Neural cell (in vitro differentiated cells): ENCODE data around the gene PCNX1. TPM values are rescaled to one million over a fixed set of nuclear protein-coding genes. Genes with fewer than 3 reads are reported as not detected.

Source experiments
- H2AFZ ChIP-seq: fragments of 200-600, 300-800 bp; sonication (generic), shearing (Covaris generic); 2 replicates; pipeline ENCODE4 v1.6.0; 2014; ENCODE audit warnings: low read depth, mild to moderate bottlenecking, antibody characterized with exemption, low read length, moderate library complexity
- H3F3A ChIP-seq: fragments of 200-600 bp; shearing (Covaris generic); 2 replicates; pipeline ENCODE4 v1.6.1; 2016; ENCODE audit warnings: mild to moderate bottlenecking, moderate library complexity, mixed read lengths, antibody characterized with exemption, low read length; ENCODE audit not compliant: insufficient read depth, poor library complexity, severe bottlenecking
- H3K27ac ChIP-seq: fragments of 200-600, 300-800 bp; sonication (generic), shearing (Covaris generic); 2 replicates; pipeline ENCODE4 v1.5.1; 2014; ENCODE audit warnings: mild to moderate bottlenecking, low read length, moderate library complexity
- H3K27me3 ChIP-seq: fragments of 300-800, 200-600 bp; sonication (generic), shearing (Covaris generic); 2 replicates; pipeline ENCODE4 v1.6.0; 2014; ENCODE audit warnings: mild to moderate bottlenecking, low read depth, low read length, moderate library complexity; ENCODE audit not compliant: insufficient read depth
- H3K36me3 ChIP-seq: fragments of 300-800, 200-600 bp; sonication (generic), shearing (Covaris generic); 2 replicates; pipeline ENCODE4 v1.5.1; 2014; ENCODE audit warnings: mild to moderate bottlenecking, antibody characterized with exemption, low read length, moderate library complexity; ENCODE audit not compliant: insufficient read depth
- H3K4me2 ChIP-seq: fragments of 300-800, 200-600 bp; sonication (generic), shearing (Covaris generic); 2 replicates; pipeline ENCODE4 v1.6.0; 2014; ENCODE audit warnings: mild to moderate bottlenecking, low read length
- H3K4me3 ChIP-seq: fragments of 300-800, 200-600 bp; sonication (generic), shearing (Covaris generic); 2 replicates; pipeline ENCODE4 v1.5.1; 2014; ENCODE audit warnings: mild to moderate bottlenecking, low read length, moderate library complexity
- H3K79me2 ChIP-seq: fragments of 200-600 bp; shearing (Covaris generic); replicated peaks from 2 replicates; pipeline ENCODE4 v1.6.0; 2014; ENCODE audit warnings: mild to moderate bottlenecking, low read length, moderate library complexity; ENCODE audit not compliant: insufficient read depth
- H3K9ac ChIP-seq: fragments of 300-800, 200-600 bp; sonication (generic), shearing (Covaris generic); 2 replicates; pipeline ENCODE4 v1.6.1; 2016; ENCODE audit warnings: mild to moderate bottlenecking, low read length, mixed read lengths
- H3K9me2 ChIP-seq: fragments of 200-600 bp; shearing (Covaris generic); 2 replicates; pipeline ENCODE4 v1.6.1; 2016; ENCODE audit warnings: mild to moderate bottlenecking, low read length, mixed read lengths; ENCODE audit not compliant: insufficient read depth
- H3K9me3 ChIP-seq: fragments of 200-600, 300-800 bp; sonication (generic), shearing (Covaris generic); 2 replicates; pipeline ENCODE4 v1.6.1; 2016; ENCODE audit warnings: mild to moderate bottlenecking, mixed run types, low read length, moderate library complexity, mixed read lengths
- H4K20me1 ChIP-seq: fragments of 200-600 bp; shearing (Covaris generic); 2 replicates; pipeline ENCODE4 v1.6.1; 2016; ENCODE audit warnings: mild to moderate bottlenecking, mixed run types; ENCODE audit not compliant: insufficient read depth
- EP300 ChIP-seq: fragments of 450-650 bp; conservative IDR thresholded peaks from 2 replicates; pipeline ENCODE4 v1.6.1; 2014; ENCODE audit warnings: antibody characterized with exemption, mild to moderate bottlenecking, moderate library complexity; ENCODE audit not compliant: poor library complexity, severe bottlenecking
- EZH2 ChIP-seq: fragments of 200-600, 300-800 bp; shearing (Covaris generic), sonication (generic); IDR thresholded peaks from 2 replicates; pipeline ENCODE4 v1.6.1; 2014; ENCODE audit warnings: antibody characterized with exemption, low read length, borderline replicate concordance, mild to moderate bottlenecking; ENCODE audit not compliant: insufficient read depth, poor library complexity, severe bottlenecking
- MXI1 ChIP-seq: fragments of 450-650 bp; conservative IDR thresholded peaks from 2 replicates; pipeline ENCODE4 v1.6.1; 2014; ENCODE audit warnings: antibody characterized with exemption, mild to moderate bottlenecking; ENCODE audit not compliant: poor library complexity, severe bottlenecking
- POLR2AphosphoS5 ChIP-seq: IDR thresholded peaks from 2 replicates; pipeline ENCODE4 v1.6.1; 2012
- RAD21 ChIP-seq: fragments of 450-650 bp; conservative IDR thresholded peaks from 2 replicates; pipeline ENCODE4 v1.6.1; 2014; ENCODE audit warnings: antibody characterized with exemption, mild to moderate bottlenecking, moderate library complexity
- SMC3 ChIP-seq: fragments of 450-650 bp; conservative IDR thresholded peaks from 2 replicates; pipeline ENCODE4 v1.6.1; 2014; ENCODE audit warnings: antibody characterized with exemption, mild to moderate bottlenecking, moderate library complexity; ENCODE audit not compliant: poor library complexity
- TAF1 ChIP-seq: IDR thresholded peaks from 2 replicates; pipeline ENCODE4 v1.6.1; 2012; ENCODE audit warnings: low read depth
- polyA plus RNA-seq: library from polyadenylated mRNA; depleted of rRNA; stranded (reverse); fragments of >200 nt; gene quantifications from 2 replicates; pipeline ENCODE4 v1.2.3, GENCODE V29; 2014
- TF ChIP-seq, protein P1 (sequence below): fragments of 450-650 bp; IDR thresholded peaks from 2 replicates; pipeline ENCODE4 v1.5.1; 2014; ENCODE audit warnings: antibody characterized with exemption, mild to moderate bottlenecking, moderate library complexity; ENCODE audit not compliant: poor library complexity, severe bottlenecking
- TF ChIP-seq, protein P2 (sequence below): IDR thresholded peaks from 2 replicates; pipeline ENCODE4 v1.6.1; 2012; ENCODE audit warnings: borderline replicate concordance

The PCNX1 gene
- polyA plus RNA-seq, 1 donor from 2014 or later = 23.7 TPM

DNA sequence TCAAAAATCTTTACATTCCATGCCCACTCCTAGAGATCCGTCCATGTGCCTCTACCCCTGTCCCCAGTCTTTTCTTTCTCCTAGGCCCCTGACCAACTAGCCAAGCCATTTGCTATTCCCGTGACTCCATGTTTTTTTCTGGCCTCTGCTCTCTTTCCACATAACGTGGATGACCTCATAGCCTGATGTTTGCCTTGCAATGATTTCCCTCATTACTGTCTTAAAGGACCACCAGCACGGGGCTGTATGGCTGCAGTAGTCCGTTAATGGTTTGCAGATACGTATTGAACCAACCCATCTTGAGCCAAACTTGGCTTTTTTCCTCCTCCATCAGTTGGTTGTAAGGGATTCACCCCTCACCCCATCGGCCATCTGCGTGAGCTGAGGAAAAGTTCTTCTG is 226.0 kb downstream of the PCNX1 start:
- no peaks in the 10 kb centered on the region for H3K27me3 ChIP-seq
- no peak overlapping the region for H3K9ac ChIP-seq
- no peaks in the 10 kb centered on the region for H3K79me2 ChIP-seq
- no peaks in the 10 kb centered on the region for H3K36me3 ChIP-seq
- H3K4me2 ChIP-seq = no peak overlapping the region
- TF ChIP-seq EP300 = no peak
- TF ChIP-seq SMC3 = no peak
- TF ChIP-seq RAD21 = no peak
- no peak for TF ChIP-seq EZH2
- TF ChIP-seq, protein P1, sequence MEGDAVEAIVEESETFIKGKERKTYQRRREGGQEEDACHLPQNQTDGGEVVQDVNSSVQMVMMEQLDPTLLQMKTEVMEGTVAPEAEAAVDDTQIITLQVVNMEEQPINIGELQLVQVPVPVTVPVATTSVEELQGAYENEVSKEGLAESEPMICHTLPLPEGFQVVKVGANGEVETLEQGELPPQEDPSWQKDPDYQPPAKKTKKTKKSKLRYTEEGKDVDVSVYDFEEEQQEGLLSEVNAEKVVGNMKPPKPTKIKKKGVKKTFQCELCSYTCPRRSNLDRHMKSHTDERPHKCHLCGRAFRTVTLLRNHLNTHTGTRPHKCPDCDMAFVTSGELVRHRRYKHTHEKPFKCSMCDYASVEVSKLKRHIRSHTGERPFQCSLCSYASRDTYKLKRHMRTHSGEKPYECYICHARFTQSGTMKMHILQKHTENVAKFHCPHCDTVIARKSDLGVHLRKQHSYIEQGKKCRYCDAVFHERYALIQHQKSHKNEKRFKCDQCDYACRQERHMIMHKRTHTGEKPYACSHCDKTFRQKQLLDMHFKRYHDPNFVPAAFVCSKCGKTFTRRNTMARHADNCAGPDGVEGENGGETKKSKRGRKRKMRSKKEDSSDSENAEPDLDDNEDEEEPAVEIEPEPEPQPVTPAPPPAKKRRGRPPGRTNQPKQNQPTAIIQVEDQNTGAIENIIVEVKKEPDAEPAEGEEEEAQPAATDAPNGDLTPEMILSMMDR = no peak
- TF ChIP-seq, protein P2, sequence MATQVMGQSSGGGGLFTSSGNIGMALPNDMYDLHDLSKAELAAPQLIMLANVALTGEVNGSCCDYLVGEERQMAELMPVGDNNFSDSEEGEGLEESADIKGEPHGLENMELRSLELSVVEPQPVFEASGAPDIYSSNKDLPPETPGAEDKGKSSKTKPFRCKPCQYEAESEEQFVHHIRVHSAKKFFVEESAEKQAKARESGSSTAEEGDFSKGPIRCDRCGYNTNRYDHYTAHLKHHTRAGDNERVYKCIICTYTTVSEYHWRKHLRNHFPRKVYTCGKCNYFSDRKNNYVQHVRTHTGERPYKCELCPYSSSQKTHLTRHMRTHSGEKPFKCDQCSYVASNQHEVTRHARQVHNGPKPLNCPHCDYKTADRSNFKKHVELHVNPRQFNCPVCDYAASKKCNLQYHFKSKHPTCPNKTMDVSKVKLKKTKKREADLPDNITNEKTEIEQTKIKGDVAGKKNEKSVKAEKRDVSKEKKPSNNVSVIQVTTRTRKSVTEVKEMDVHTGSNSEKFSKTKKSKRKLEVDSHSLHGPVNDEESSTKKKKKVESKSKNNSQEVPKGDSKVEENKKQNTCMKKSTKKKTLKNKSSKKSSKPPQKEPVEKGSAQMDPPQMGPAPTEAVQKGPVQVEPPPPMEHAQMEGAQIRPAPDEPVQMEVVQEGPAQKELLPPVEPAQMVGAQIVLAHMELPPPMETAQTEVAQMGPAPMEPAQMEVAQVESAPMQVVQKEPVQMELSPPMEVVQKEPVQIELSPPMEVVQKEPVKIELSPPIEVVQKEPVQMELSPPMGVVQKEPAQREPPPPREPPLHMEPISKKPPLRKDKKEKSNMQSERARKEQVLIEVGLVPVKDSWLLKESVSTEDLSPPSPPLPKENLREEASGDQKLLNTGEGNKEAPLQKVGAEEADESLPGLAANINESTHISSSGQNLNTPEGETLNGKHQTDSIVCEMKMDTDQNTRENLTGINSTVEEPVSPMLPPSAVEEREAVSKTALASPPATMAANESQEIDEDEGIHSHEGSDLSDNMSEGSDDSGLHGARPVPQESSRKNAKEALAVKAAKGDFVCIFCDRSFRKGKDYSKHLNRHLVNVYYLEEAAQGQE = no peak
- no peak for TF ChIP-seq TAF1
- no peak for TF ChIP-seq POLR2AphosphoS5
- no peak for TF ChIP-seq MXI1
- H3K9me2 ChIP-seq = no peaks in the 10 kb centered on the region
- no peak overlapping the region for H2AFZ ChIP-seq
- H3K4me3 ChIP-seq = no peak overlapping the region
- no peaks in the 10 kb centered on the region for H3F3A ChIP-seq
- no peaks in the 10 kb centered on the region for H4K20me1 ChIP-seq
- H3K9me3 ChIP-seq = no peaks in the 10 kb centered on the region
- H3K27ac ChIP-seq = no peak overlapping the region

DNA sequence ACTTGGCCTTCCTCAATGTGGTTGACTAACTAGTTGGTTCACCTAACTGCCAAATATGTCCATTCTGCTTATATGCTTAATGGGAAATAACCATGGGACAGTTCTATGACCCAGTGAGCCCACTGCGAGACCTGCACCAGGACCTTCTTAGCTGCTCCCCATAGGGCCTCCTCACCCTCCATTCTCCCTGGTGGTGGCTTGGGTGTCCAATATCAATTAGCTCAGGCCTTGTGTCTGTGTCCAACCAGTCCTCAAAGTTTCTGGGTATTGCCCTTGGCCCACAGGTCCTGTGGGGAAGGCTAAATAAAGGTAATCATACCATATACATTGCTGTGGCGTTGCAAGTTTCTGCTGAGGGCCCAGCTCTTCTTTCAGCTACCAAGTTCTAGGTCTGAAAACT is 228.2 kb downstream of the PCNX1 start:
- Histone ChIP-seq H3K9me2 (no peaks in the 10 kb centered on the region), H3K27ac (no peak overlapping the region), H3K9ac (no peak overlapping the region), H3K4me3 (no peak overlapping the region), H3K27me3 (no peaks in the 10 kb centered on the region), H4K20me1 (no peaks in the 10 kb centered on the region), H2AFZ (no peak overlapping the region), H3K4me2 (no peak overlapping the region), H3F3A (no peaks in the 10 kb centered on the region), H3K36me3 (no peaks in the 10 kb centered on the region), H3K79me2 (no peaks in the 10 kb centered on the region), H3K9me3 (no peaks in the 10 kb centered on the region)
- no peak for TF ChIP-seq EP300
- no peak for TF ChIP-seq EZH2
- no peak for TF ChIP-seq MXI1
- TF ChIP-seq, protein P1 = no peak
- TF ChIP-seq, protein P2 = no peak
- no peak for TF ChIP-seq POLR2AphosphoS5
- no peak for TF ChIP-seq RAD21
- TF ChIP-seq TAF1 = no peak
- TF ChIP-seq SMC3 = no peak
